GM12872 (cell line): Measurements from ENCODE around the gene SYCE1.

Experiments used
- CTCF ChIP-seq: IDR thresholded peaks from 3 replicates; pipeline ENCODE4 v1.5.1; 2011; ENCODE audit warnings: low read depth, mild to moderate bottlenecking, low read length, moderate library complexity; ENCODE audit not compliant: insufficient read depth

SYCE1 gene

GRCh38 chr10:133532871-133533270 lies 32.5 kb downstream of the SYCE1 start:
- no peak for TF ChIP-seq CTCF

DNA sequence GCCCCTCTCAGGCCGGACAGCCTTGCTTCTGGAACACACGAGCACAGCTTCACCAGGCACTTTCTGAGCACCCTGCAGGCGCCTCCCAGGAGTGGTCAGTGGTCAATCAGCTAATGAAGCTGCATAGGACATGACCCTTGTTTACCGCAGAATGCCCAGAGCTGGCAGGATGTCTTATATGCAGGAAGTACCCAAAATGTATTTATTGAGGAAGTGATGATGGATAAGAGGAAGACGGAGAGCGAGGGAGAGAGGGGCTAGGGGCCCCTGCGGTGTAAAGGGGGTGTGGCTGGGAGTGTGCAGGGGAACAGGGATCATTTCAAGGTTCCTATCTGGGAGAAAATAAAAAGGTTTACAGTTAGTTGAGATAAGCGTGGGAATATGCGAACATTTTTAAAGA lies 34.9 kb downstream of the SYCE1 start:
- no peak for TF ChIP-seq CTCF

DNA sequence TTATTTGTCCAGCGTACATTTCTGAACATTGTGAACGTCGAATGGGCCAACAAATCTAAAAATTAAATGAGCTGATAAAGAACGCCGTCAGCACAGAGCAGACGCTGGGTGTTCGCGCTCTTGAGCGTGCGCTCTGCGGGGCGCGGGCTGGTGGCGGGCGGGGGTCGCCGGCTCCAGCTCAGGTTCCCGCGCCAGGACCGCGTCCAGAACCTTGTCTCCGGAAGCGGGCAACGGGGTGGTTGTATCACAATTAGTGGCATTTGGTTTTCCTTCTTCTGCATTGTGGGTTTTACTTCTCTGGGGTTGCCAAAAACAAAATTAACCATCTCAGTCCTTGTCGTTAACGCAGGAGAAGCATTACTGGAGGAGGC lies 35.8 kb downstream of the SYCE1 start:
- no peak for TF ChIP-seq CTCF

DNA sequence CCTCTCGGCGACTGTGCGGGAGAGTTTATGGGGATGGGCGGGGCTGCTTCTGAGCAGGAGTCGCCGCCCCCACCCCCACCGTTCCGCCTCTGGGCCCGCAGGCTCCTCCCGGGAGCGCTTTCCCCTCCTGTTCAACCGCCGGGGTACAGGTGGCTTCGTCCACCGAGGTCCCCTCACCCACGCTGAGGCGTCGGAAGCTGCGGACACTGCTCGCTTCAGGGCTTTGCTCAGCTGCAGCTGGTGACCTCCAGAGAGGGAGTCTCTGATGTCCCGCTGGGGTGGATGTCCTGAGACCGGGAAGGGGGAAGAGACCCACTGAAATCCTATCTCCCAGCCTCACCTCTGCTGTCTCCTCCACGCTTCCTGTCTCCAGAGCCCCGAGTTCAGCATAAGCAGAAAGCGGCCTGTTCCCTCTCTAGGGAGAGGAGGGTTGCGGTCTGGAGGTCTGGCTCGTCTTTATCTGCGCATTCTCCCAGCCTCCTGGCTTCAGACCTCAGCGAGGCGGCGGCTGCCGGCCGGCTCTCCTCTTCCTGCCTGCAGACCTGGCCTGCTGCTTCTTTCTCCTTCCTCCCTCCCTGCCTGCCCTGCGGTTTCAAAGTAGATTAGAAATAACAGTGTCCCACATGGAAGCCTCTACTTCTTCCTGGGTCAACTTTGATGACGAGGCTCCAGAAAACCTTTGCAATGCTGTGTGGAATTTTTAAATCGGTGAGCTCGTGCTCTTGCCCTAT lies 36.4 kb downstream of the SYCE1 start:
- TF ChIP-seq CTCF, result no peak

DNA sequence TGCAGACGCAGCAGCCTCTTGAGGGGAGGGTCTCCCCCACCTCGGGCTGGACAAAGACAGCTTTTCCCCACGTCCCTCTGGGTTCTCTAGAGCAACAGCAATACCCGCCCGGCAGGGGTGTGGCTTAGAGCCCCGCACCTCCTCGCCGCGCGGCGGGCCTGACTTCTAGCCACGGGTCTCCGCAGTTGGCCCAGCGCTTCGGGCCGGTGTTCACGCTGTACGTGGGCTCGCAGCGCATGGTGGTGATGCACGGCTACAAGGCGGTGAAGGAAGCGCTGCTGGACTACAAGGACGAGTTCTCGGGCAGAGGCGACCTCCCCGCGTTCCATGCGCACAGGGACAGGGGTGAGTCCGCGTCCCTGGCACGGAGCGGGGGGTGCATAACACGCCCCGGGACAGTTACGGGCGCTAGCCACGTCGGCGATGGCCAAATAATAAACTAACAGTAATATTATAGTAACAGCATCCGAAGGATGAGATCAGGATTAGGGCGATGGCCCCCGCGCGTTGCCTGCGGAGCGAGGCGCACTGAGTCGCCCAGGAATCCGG lies 37.0 kb downstream of the SYCE1 start:
- TF ChIP-seq CTCF, result no peak

- no peak for TF ChIP-seq CTCF
Measured at GRCh38 chr10:133527771-133528271, 37.6 kb downstream of the SYCE1 start.

- no peak for TF ChIP-seq CTCF
Measured at GRCh38 chr10:133526957-133527588, 38.3 kb downstream of the SYCE1 start, which contains the start of gene CYP2E1. Gene CYP2E1 (plus strand): TSS chr10:133527363. CDS start chr10:133527396, 33 bp downstream.
